Hepatocyte (in vitro differentiated cells): Measurements from ENCODE around the gene PSME1.

Source experiments
- CTCF ChIP-seq: fragments of 200-600 bp; sonication (generic); IDR thresholded peaks from 2 replicates; pipeline ENCODE4 v1.5.1; 2016; ENCODE audit warnings: antibody characterized with exemption, mild to moderate bottlenecking; ENCODE audit not compliant: poor library complexity
- EZH2phosphoT487 ChIP-seq: fragments of 200-600 bp; sonication (generic); IDR thresholded peaks from one replicate; pipeline ENCODE4 v1.6.1; 2018; ENCODE audit warnings: antibody characterized with exemption, mild to moderate bottlenecking, low read depth, moderate library complexity; ENCODE audit not compliant: unreplicated experiment, severe bottlenecking

- TF ChIP-seq CTCF (no peak), EZH2phosphoT487 (no peak)
These were observed 41.8 kb upstream of the PSME1 start, which contains the start of gene PCK2 for GRCh38 chr14:24093901-24094840.
